HUES6 (cell line): Measurements from ENCODE around the gene POPDC2.
"Not testable (repeated sequence)": the region's sequence is repeated elsewhere in the genome, so short reads cannot be mapped to it uniquely, and the experiment has no call there.

Experiments used
- H3K27ac ChIP-seq: 2 replicates; pipeline ENCODE4 v1.7.0; 2013; ENCODE audit warnings: low read depth, mild to moderate bottlenecking, low read length, inconsistent platforms
- H3K27me3 ChIP-seq: 2 replicates; pipeline ENCODE4 v1.6.1; 2013; ENCODE audit warnings: low read length; ENCODE audit not compliant: control insufficient read depth, insufficient read depth
- H3K36me3 ChIP-seq: 2 replicates; pipeline ENCODE4 v1.6.1; 2013; ENCODE audit warnings: low read length; ENCODE audit not compliant: control insufficient read depth, insufficient read depth
- H3K4me1 ChIP-seq: 2 replicates; pipeline ENCODE4 v1.6.1; 2013; ENCODE audit warnings: low read length; ENCODE audit not compliant: control insufficient read depth, insufficient read depth
- H3K4me3 ChIP-seq: 2 replicates; pipeline ENCODE4 v1.5.1; 2013; ENCODE audit warnings: low read depth, low read length
- H3K9ac ChIP-seq: one replicate; pipeline ENCODE4 v1.6.1; 2013; ENCODE audit warnings: mild to moderate bottlenecking, low read length
- H3K9me3 ChIP-seq: 2 replicates; pipeline ENCODE4 v1.6.1; 2013; ENCODE audit warnings: low read depth, low read length; ENCODE audit not compliant: control insufficient read depth, insufficient read depth

POPDC2 gene

DNA sequence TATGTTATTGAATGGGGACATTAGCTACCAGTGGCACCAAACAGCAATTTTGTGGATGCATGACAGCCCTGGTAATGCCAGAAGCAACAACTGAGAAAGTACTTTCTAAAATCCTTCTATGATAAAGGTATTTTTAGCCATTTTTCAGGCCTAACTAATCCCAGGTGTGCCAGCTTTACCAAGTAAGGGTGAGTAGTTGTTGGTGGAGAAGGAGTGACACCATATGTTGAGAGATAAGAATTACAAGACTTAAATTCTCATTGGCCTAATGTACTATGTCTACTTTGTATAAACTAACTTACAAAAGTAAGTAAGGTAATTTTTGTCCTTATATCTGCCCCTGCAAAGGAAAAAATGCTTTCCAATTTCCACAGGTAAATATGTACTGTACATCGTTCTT lies 20.9 kb upstream of the POPDC2 start:
- H3K9me3 ChIP-seq: no peaks in the 10 kb centered on the region
- H3K36me3 ChIP-seq: no peaks in the 10 kb centered on the region
- H3K4me3 ChIP-seq: no peak overlapping the region
- H3K27ac ChIP-seq: no peak overlapping the region
- H3K4me1 ChIP-seq: no peaks in the 10 kb centered on the region; the same call in 1 of the 2 replicates
- no peak overlapping the region for H3K9ac ChIP-seq
- H3K27me3 ChIP-seq: no peaks in the 10 kb centered on the region

DNA sequence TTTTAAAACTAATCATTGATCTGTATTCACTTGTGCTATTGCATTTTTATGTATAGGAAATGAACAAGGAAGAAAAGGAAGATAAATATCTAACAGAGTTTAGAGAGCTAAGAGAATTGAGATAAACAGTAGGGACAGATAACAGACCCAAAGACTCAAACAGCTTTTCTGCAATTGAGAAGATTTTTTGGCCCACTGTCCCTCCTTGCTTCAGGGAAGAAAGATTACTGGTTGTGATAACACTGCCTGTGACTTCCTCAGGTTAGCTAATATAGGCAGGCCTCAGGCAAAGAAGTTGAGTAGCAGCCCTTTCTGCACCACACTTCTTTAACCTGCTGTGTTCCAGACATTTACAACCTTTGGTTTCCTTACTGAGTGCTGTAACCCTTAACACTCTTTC lies 19.5 kb upstream of the POPDC2 start:
- Histone ChIP-seq H3K27ac (no peak overlapping the region), H3K9me3 (no peaks in the 10 kb centered on the region), H3K36me3 (peaks cover 4% of the 10 kb centered on the region), H3K4me3 (no peak overlapping the region), H3K9ac (no peak overlapping the region), H3K4me1 (no peaks in the 10 kb centered on the region; the same call in 1 of the 2 replicates), H3K27me3 (no peaks in the 10 kb centered on the region)

DNA sequence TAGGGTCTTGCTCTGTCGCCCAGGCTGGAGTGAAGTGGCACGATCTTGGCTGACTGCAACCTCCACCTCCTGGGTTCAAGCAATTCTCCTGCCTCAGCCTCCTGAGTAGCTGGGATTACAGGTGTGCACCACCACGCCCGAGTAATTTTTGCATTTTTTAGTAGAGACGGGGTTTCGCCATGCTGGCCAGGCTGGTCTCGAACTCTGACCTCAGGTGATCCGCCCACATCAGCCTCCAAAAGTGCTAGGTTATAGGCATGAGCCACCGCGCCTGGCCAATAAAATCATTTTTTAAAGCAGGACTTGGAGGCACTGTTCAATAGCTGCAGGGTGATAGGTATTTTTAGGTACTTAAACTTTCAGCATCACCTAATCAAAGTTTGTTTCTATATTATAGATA lies 17.8 kb upstream of the POPDC2 start:
- peaks cover 20% of the 10 kb centered on the region for H3K36me3 ChIP-seq
- H3K27me3 ChIP-seq, H3K4me3 ChIP-seq, H3K27ac ChIP-seq, H3K4me1 ChIP-seq, H3K9me3 ChIP-seq, H3K9ac ChIP-seq: not testable (repeated sequence)

DNA sequence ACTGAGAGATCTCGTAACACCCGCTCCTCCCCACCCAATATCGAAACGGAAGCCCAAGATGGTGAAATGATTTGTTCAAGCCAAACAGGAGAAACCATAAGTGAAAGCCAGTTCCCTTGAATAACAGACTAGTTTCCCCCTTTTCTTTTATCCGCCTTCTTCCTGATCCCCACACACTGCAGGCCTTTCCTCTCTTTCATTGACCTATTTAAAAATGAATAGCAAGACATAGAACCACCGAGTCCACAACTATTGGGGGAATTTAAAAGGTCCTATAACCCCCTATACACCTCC lies 17.2 kb upstream of the POPDC2 start:
- Histone ChIP-seq H3K27me3 (no peaks in the 10 kb centered on the region), H3K4me1 (no peaks in the 10 kb centered on the region; the same call in 1 of the 2 replicates), H3K9ac (peak overlapping the region; percentile 87), H3K9me3 (no peaks in the 10 kb centered on the region), H3K4me3 (peak overlapping the region; percentile 99), H3K27ac (peak overlapping the region; percentile 64; the same call in 1 of the 2 replicates), H3K36me3 (peaks cover 26% of the 10 kb centered on the region)

DNA sequence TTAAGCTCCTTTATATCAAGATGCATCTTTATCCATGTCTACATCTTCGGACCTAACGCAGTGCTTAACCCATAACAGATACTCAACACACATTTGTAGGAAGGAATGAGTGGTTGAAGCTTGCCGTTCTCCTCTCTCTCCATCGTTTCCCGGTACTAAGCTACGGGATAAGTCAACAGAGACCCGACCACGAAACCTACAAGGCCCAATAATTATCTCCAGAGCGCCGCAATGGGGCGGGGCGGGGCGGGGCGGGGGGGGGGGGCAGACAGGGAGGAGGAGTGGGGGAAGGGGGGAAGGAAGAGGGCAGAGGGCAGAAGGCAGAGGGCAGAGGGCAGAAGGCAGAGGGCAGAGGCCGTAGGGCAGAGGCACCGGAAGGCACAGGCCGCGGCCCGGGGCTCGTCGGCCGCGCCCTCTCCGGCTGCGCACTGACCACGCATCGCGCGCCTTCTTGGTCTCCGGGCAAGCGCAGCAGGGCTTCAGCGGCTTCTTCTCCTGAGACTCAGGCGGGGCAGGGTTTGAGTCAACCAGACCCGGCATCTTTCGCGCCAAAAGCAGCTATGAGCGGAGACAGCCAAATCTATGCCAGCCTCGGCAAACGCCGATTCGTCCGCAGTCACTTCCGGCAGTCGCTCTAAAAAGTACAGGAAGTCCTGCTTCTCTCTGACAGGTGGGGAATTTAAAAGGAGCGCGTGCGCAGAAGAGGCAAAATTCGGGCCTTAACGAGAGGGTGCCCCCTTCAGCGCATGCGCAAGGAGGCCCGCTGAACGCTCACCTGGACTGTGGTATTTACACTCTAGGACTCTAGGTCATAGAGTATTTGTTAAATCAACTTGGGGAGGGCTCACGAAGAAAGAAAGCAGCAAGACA lies 16.6 kb upstream of the POPDC2 start, which contains the start of gene COX17:
COX17 (minus strand) TSS at position 636 of the 870 bp plus-strand sequence; CDS start at position 540, 96 bp downstream.
- Histone ChIP-seq H3K27ac (peak within 1 kb of the TSS; percentile 64; the same call in 1 of the 2 replicates), H3K36me3 (peaks cover 31% of the 10 kb centered on the region), H3K9me3 (no peaks in the 10 kb centered on the region), H3K27me3 (no peaks in the 10 kb centered on the region), H3K9ac (peak within 1 kb of the TSS; percentile 87), H3K4me3 (peak within 1 kb of the TSS; percentile 99), H3K4me1 (no peaks in the 10 kb centered on the region; the same call in 1 of the 2 replicates)

DNA sequence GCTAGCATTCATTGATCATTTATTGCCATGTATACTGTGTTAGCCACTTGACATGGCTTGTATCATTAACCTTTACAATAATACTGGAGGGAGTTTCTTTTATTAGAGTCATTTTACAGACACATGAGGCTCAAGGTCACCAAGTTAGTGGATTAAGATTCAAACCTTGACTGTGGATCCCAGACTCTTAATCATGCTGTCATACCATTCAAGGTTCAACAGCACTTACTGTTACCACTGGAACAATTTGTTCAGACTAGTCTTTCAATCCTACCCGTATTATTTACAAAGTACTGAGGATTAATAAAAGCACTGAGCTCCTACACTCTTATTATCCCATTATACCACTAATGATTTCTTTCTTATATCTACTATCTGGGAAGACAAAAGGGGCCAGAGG lies 15.6 kb upstream of the POPDC2 start:
- no peak overlapping the region for H3K27ac ChIP-seq
- H3K36me3 ChIP-seq: peaks cover 41% of the 10 kb centered on the region
- no peaks in the 10 kb centered on the region for H3K27me3 ChIP-seq
- H3K9me3 ChIP-seq: no peaks in the 10 kb centered on the region
- H3K4me1 ChIP-seq: no peaks in the 10 kb centered on the region; the same call in 1 of the 2 replicates
- peak overlapping the region; percentile 87 for H3K9ac ChIP-seq
- peak overlapping the region; percentile 99 for H3K4me3 ChIP-seq

DNA sequence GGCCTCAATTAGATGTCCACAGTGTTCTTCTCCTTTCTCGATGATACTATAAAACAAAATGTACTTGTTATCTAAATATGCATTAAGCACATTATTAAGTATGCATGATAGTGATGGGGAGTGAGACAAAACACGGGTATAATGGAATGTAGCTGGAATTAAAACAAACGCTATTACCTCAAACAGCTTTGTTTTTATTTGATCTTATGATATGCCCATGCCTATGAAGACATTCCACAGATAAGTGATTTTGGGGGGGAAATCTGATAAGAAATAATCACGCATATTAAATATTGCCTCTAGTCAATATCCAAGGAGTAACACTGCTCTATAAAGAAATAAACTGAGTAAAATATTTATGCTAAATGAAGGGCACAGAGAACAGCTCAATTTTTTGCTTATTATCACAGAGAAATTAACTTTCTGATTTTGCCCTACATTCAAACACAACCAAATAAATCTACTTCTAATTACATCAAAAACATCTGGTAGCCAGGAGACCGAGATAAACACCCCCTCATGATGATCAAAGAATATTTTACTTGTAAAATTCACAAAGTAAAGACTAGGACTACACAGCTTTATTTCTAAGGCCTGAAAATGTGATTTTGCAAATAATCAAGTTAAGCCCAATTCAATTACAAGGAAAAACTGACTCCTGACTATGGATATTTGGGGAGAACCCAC lies 14.9 kb upstream of the POPDC2 start:
- Histone ChIP-seq H3K9ac (no peak overlapping the region), H3K4me1 (no peaks in the 10 kb centered on the region; the same call in 1 of the 2 replicates), H3K36me3 (peaks cover 46% of the 10 kb centered on the region), H3K27me3 (no peaks in the 10 kb centered on the region), H3K9me3 (no peaks in the 10 kb centered on the region), H3K4me3 (peak overlapping the region; percentile 99), H3K27ac (no peak overlapping the region)

DNA sequence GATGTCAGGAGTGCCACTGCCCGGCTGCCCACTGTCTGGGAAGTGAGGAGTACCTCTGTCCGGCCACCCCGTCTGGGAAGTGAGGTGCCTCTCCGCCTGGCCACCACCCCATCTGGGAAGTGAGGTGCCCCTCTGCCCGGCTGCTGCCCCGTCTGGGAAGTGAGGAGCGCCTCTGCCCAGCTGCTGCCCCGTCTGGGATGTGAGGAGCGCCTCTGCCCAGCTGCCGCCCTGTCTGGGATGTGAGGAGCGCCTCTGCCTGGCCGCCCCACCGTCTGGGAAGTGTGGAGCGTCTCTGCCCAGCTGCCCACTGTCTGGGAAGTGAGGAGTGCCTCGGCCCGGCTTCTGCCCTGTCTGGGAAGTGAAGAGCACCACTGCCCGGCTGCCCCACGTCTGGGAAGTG lies 13.5 kb upstream of the POPDC2 start:
- no peak overlapping the region for H3K9ac ChIP-seq
- H3K9me3 ChIP-seq: no peaks in the 10 kb centered on the region
- no peaks in the 10 kb centered on the region for H3K27me3 ChIP-seq
- H3K36me3 ChIP-seq: peaks cover 55% of the 10 kb centered on the region
- H3K27ac ChIP-seq: no peak overlapping the region
- no peaks in the 10 kb centered on the region; the same call in 1 of the 2 replicates for H3K4me1 ChIP-seq
- H3K4me3 ChIP-seq: no peak overlapping the region

DNA sequence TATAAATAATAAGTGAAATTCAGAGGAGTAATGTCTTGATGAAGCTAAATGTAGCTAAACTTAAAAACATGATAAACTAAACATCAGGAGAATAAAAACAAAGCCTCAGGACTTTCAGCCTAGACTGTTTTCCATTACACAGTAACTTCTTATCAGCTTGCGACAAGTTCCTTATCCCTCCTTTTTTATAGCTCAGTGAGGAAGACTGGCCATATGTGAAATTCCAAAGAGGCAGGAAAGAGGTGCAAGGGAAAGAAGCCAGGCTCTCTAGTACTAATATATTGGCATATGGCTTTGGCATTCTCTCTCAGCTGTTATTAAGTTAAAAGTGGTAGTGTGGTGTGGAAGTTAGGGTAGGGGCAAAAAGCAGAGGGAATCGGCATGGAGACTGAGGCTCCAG lies 12.4 kb upstream of the POPDC2 start:
- Histone ChIP-seq H3K36me3 (peaks cover 59% of the 10 kb centered on the region), H3K9me3 (no peaks in the 10 kb centered on the region), H3K9ac (no peak overlapping the region), H3K27ac (no peak overlapping the region), H3K4me3 (no peak overlapping the region), H3K27me3 (no peaks in the 10 kb centered on the region), H3K4me1 (no peaks in the 10 kb centered on the region; the same call in 1 of the 2 replicates)

DNA sequence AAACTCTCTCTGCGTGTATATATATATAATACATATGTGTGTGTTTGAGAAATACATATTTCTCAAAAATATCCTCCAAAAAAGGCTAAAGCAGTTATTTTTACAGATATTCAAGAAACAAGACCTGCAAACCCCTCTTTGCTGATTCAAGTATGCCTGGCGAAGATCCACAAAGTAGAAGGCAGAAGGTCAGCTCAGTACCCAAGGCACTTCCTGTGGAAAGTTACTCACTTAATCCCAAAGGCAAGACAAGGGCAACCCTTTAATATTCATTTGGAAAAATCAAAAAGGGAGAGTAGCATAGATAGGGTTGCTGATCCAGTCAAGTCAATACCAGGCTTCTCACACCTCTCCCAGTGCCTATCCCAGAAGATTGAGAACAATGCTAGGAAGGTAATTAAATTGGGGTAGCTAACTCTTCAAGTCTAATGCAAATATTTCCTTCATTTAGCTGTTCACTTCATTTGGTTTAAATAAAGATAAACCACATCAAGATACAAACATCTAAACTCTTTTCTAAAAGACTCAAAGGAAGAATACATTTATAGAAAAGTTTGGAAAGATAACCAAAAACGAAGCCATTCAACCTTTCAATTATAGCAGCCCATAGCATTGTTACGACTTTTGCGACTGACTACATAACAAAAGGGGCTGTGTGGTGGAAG lies 9.6 kb upstream of the POPDC2 start:
- Histone ChIP-seq H3K4me3 (no peak overlapping the region), H3K27me3 (no peaks in the 10 kb centered on the region), H3K9ac (no peak overlapping the region), H3K4me1 (no peaks in the 10 kb centered on the region; the same call in 1 of the 2 replicates), H3K27ac (no peak overlapping the region), H3K9me3 (no peaks in the 10 kb centered on the region), H3K36me3 (peaks cover 57% of the 10 kb centered on the region)
